GM12878 (cell line): ENCODE results near the gene TRIM22. TPM values are rescaled to one million over a fixed set of nuclear protein-coding genes. Genes with fewer than 3 reads are reported as not detected.

Source experiments
- ATAC-seq: fragments of 200-7000 bp; cut with Tn5 transposase; 3 replicates; pipeline ENCODE4 v1.9.1; 2020; ENCODE audit warnings: mild to moderate bottlenecking, moderate library complexity
- BruUV-seq: library from RNA; stranded (reverse); fragments of 400-500 nt; replicated peaks from 2 replicates; lab custom pipeline; 2021; lab: Mats Ljungman, UMichigan
- CTCF ChIA-PET: fragments of 300-600 bp; sonication (Branson Sonifier 250); formaldehyde crosslinking; extraction: SDS; loops from one replicate; lab custom pipeline; 2021; ENCODE audit warnings: inconsistent platforms; lab: Yijun Ruan, JAX
- POLR2A ChIA-PET: fragments of 350-600 bp; formaldehyde crosslinking; extraction: SDS; loops from one replicate; lab custom pipeline; 2021; ENCODE audit warnings: inconsistent platforms; lab: Charles Lee
- RAD21 ChIA-PET: fragments of 300-600 bp; sonication (Branson Sonifier 250); formaldehyde crosslinking; loops from one replicate; lab custom pipeline; 2023; ENCODE audit warnings: antibody characterized with exemption; ENCODE audit not compliant: unreplicated experiment; lab: Charles Lee
- SMC1A ChIA-PET: fragments of 300-600 bp; sonication (Branson Sonifier 250); formaldehyde crosslinking; loops from one replicate; lab custom pipeline; 2023; ENCODE audit not compliant: unreplicated experiment, uncharacterized antibody; lab: Charles Lee
- DNase-seq: peaks from one replicate; pipeline ENCODE4 v3.0.0-alpha.2; 2011; ENCODE audit warnings: low read depth, low spot score
- FAIRE-seq: peaks from 3 replicates; lab custom pipeline; 2011; peaks lifted over from hg19 to GRCh38; lab: Jason Lieb, UNC
- H2AFZ ChIP-seq: 2 replicates; pipeline ENCODE4 v1.6.0; 2011; ENCODE audit warnings: low read depth, low read length, control low read depth; ENCODE audit not compliant: control insufficient read depth
- H3K27ac ChIP-seq: 2 replicates; pipeline ENCODE4 v1.5.1; 2011; ENCODE audit warnings: control low read depth; ENCODE audit not compliant: control insufficient read depth, insufficient read depth
- H3K27me3 ChIP-seq, 2 experiments: replicated peaks in 1 of 2; 2 replicates each; pipeline versions ENCODE4 v1.6.0 to v1.6.1; 2011; ENCODE audit warnings: low read length in 1 of 2; ENCODE audit not compliant: control insufficient read depth in 2 of 2, insufficient read depth in 2 of 2
- H3K36me3 ChIP-seq, 2 experiments: 2 replicates each; pipeline ENCODE4 v1.5.1; 2011; ENCODE audit warnings: low read length in 1 of 2; ENCODE audit not compliant: control insufficient read depth in 2 of 2, insufficient read depth in 2 of 2
- H3K4me1 ChIP-seq: 2 replicates; pipeline ENCODE4 v1.6.1; 2011; ENCODE audit warnings: mild to moderate bottlenecking, low read length, moderate library complexity, mixed read lengths; ENCODE audit not compliant: control insufficient read depth, insufficient read depth
- H3K4me2 ChIP-seq: 2 replicates; pipeline ENCODE4 v1.6.0; 2011; ENCODE audit warnings: control low read depth; ENCODE audit not compliant: control insufficient read depth, insufficient read depth
- H3K4me3 ChIP-seq: fragments of 200-600 bp; sonication (generic); 2 replicates; pipeline ENCODE4 v1.5.1; 2016
- H3K79me2 ChIP-seq: 2 replicates; pipeline ENCODE4 v1.6.0; 2011; ENCODE audit warnings: low read length; ENCODE audit not compliant: control insufficient read depth, insufficient read depth
- H3K9ac ChIP-seq: 2 replicates; pipeline ENCODE4 v1.8.0; 2011; ENCODE audit warnings: low read length, control low read depth, mixed read lengths; ENCODE audit not compliant: control insufficient read depth, insufficient read depth
- H3K9me3 ChIP-seq: replicated peaks from 3 replicates; pipeline ENCODE4 v1.5.1; 2011; ENCODE audit warnings: mild to moderate bottlenecking, low read length; ENCODE audit not compliant: control insufficient read depth, insufficient read depth
- H4K20me1 ChIP-seq: 2 replicates; pipeline ENCODE4 v1.6.0; 2011; ENCODE audit not compliant: control insufficient read depth, insufficient read depth
- ATF7 ChIP-seq: fragments of 450-650 bp; IDR thresholded peaks from 2 replicates; pipeline ENCODE4 v1.6.1; 2016; ENCODE audit warnings: low read depth, mild to moderate bottlenecking
- CBX3 ChIP-seq: fragments of 200-600 bp; sonication (generic); IDR thresholded peaks from 2 replicates; pipeline ENCODE4 v1.6.1; 2016; ENCODE audit warnings: low read depth, borderline replicate concordance
- CBX5 ChIP-seq: sonication (generic); IDR thresholded peaks from 2 replicates; pipeline ENCODE4 v1.6.1; 2016; ENCODE audit warnings: low read depth, moderate library complexity, mild to moderate bottlenecking, inconsistent platforms
- DPF2 ChIP-seq: fragments of 450-650 bp; IDR thresholded peaks from 2 replicates; pipeline ENCODE4 v1.6.1; 2017; ENCODE audit warnings: mild to moderate bottlenecking
- FOS ChIP-seq: IDR thresholded peaks from 3 replicates; pipeline ENCODE4 v1.6.1; 2011; ENCODE audit warnings: borderline replicate concordance; ENCODE audit not compliant: insufficient read length; ENCODE audit errors: extremely low read depth
- MEF2A ChIP-seq: IDR thresholded peaks from 2 replicates; pipeline ENCODE4 v1.6.1; 2011; ENCODE audit warnings: low read depth, mild to moderate bottlenecking, low read length, moderate library complexity; ENCODE audit not compliant: insufficient read depth
- NFYB ChIP-seq: IDR thresholded peaks from 2 replicates; pipeline ENCODE4 v1.6.1; 2011; ENCODE audit warnings: low read depth, mild to moderate bottlenecking, low read length, improper control_type of control experiment, moderate library complexity; ENCODE audit not compliant: insufficient read depth
- POU2F2 ChIP-seq: IDR thresholded peaks from 3 replicates; pipeline ENCODE4 v1.6.1; 2011; ENCODE audit warnings: low read depth, mild to moderate bottlenecking, low read length, borderline replicate concordance
- WGBS: methylation state at CpG from one replicate; pipeline ENCODE4 v1.1.6; 2016; ENCODE audit warnings: low lambda C conversion rate; ENCODE audit not compliant: insufficient replicate concordance, insufficient coverage; ENCODE audit errors: missing lambda C conversion rate; 5-methylcytosine and 5-hydroxymethylcytosine counted together
- in situ Hi-C: fragments of 300-500 bp; cut with MboI; formaldehyde crosslinking; loops from 9 replicates; pipeline ENCODE4 v1.14.3; 2018; ENCODE audit warnings: mixed read lengths
- intact Hi-C: fragments of 100-400 bp; cut with micrococcal nuclease; formaldehyde crosslinking; loops from one replicate; pipeline ENCODE4 v1.14.2; 2022; ENCODE audit not compliant: unreplicated experiment
- polyA plus RNA-seq, 11 experiments: library from polyadenylated mRNA; depleted of rRNA in 4 of 11; unstranded in 6 of 11; stranded (reverse) in 5 of 11; fragments of >200 nt; fragmentation: Nextera tagmentation in 4 of 11; fragmentation: Illumina TruSeq in 1 of 11; extraction: Ambion mirVana in 4 of 11; extraction: Trizol in 1 of 11; gene quantifications; 1 replicate in 1 of 11; 2 replicates in 10 of 11; pipeline versions ENCODE4 v1.2.1 to v1.2.3, GENCODE V29; 2011 to 2016; ENCODE audit warnings: inconsistent platforms in 2 of 11, missing spikeins in 2 of 11, low read depth in 1 of 11
- total RNA-seq, 4 experiments: library from RNA; depleted of rRNA in 3 of 4; stranded (reverse); fragments of >200 nt in 3 of 4; fragmentation: Illumina TruSeq in 1 of 4; extraction: Trizol in 1 of 4; gene quantifications; 2 replicates each; pipeline versions ENCODE4 v1.2.1 to v1.2.3, GENCODE V29; 2013 to 2021
- TF ChIP-seq, protein P1 (sequence below): fragments of 450-650 bp; IDR thresholded peaks from 2 replicates; pipeline ENCODE4 v1.6.1; 2018; ENCODE audit warnings: mild to moderate bottlenecking, low read depth, moderate library complexity; ENCODE audit not compliant: partially characterized antibody
- TF ChIP-seq, protein P2 (sequence below): IDR thresholded peaks from 2 replicates; pipeline ENCODE4 v1.6.1; 2011; ENCODE audit warnings: low read depth, mild to moderate bottlenecking, low read length, moderate library complexity, borderline replicate concordance; ENCODE audit errors: extremely low read depth
- TF ChIP-seq, protein P3 (sequence below): IDR thresholded peaks from 2 replicates; pipeline ENCODE4 v1.6.1; 2012; ENCODE audit warnings: improper control_type of control experiment, low read depth, low read length; ENCODE audit not compliant: insufficient replicate concordance

The TRIM22 gene
- total and polyA plus RNA-seq, 10 of the 15 experiments (the other 5 are each of a cell fraction or from before 2014, with no cell fraction given), result 116 to 485 (median 204) TPM

DNA sequence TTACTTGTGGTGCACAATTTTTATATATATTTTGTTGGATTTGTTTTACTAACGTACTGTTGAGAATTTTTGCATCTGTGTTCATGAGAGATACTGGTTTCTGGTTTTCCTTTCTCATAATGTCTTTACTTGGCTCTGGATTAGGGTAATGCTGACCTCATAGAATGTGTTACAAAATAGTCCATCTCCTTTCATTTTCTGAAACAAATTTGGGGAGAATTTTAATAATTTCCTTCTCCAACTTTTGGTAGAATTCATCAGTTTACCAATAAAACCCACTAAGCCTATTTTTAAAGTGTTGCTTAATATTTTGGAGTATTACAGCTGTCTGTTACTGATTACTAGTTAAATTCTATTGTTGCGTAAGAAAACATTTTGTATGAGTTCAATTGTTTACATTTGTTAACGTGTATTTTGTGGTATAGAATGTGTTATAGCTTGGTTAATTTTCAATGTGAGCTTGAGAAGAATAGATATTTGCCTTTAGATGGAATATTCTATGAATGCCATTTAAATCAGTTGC is 11.5 kb downstream of the TRIM22 start (continued):
- TF ChIP-seq, protein P1, sequence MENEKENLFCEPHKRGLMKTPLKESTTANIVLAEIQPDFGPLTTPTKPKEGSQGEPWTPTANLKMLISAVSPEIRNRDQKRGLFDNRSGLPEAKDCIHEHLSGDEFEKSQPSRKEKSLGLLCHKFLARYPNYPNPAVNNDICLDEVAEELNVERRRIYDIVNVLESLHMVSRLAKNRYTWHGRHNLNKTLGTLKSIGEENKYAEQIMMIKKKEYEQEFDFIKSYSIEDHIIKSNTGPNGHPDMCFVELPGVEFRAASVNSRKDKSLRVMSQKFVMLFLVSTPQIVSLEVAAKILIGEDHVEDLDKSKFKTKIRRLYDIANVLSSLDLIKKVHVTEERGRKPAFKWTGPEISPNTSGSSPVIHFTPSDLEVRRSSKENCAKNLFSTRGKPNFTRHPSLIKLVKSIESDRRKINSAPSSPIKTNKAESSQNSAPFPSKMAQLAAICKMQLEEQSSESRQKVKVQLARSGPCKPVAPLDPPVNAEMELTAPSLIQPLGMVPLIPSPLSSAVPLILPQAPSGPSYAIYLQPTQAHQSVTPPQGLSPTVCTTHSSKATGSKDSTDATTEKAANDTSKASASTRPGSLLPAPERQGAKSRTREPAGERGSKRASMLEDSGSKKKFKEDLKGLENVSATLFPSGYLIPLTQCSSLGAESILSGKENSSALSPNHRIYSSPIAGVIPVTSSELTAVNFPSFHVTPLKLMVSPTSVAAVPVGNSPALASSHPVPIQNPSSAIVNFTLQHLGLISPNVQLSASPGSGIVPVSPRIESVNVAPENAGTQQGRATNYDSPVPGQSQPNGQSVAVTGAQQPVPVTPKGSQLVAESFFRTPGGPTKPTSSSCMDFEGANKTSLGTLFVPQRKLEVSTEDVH, result no peak
- TF ChIP-seq CBX3 (no peak), FOS (no peak), MEF2A (no peak)
- TF ChIP-seq, protein P2, sequence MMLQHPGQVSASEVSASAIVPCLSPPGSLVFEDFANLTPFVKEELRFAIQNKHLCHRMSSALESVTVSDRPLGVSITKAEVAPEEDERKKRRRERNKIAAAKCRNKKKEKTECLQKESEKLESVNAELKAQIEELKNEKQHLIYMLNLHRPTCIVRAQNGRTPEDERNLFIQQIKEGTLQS, result no peak

DNA sequence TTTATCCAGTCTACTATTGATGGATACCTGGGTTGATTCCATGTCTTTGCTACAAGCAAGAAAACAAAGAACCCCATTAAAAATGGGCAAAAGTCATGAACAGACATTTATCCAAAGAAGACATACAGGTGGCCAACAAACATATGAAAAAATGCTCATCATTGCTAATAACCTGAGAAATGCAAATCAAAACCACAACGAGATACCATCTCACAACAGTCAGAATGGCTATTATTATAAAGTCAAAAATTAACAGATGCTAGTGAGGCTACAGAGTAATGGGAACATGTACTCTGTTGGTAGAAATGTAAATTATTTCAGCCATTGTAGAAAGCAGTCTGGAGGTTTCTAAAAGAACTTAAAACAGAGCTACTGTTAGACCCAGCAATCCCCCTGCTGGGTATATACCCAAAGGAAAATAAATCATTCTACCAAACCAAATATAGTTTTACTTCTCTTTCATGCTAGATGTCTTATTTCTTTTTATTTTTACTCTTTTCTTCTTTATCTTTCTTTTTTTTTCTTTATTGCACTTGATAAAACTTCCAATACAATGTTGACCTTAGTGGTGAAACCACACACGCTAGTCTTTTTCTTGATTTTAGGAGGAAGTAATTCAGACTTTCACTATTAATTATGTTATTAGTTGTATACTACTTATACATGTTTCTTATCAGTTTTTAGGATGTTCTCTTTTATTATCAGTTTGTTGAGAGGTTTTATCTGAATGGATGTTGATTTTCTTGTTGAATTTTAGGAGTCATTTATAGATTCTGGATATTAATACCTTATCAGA is 14.3 kb downstream of the TRIM22 start:
- ATAC-seq, result peak; percentile 77
- H3K79me2 ChIP-seq, result peaks cover 30% of the 10 kb centered on the region
- intact Hi-C loops, result loop anchor here (5.0 kb wide), 2 partner anchors 113 to 227 kb away; no protein-coding TSS in a partner anchor
- H3K27me3 ChIP-seq, result no peaks in the 10 kb centered on the region
- no TSS peak for BruUV-seq
- CTCF ChIA-PET, result interaction anchor here (1.5 to 4.7 kb wide), 4 partner anchors 13 to 104 kb away, joined by 4 to 37 read pairs (median 8); partner anchors contain the start of gene TRIM5
- WGBS, result 25% methylated on average over 2 of the region's 2 CpGs
- SMC1A ChIA-PET, result interaction anchor here (3.0 to 7.3 kb wide), 2 partner anchors 13 to 19 kb away, joined by 15 to 96 read pairs; partner anchors contain the start of genes TRIM22 and TRIM5
- no peak overlapping the region for H3K4me2 ChIP-seq
- peaks cover 3% of the 10 kb centered on the region; the same call in 1 of the 2 replicates for H3K4me1 ChIP-seq
- DNase-seq, result no peak
- no peak for FAIRE-seq
- no peak overlapping the region for H3K4me3 ChIP-seq
- H3K9ac ChIP-seq, result no peak overlapping the region
- no peak overlapping the region; the same call in 1 of the 2 replicates for H3K27ac ChIP-seq
- RAD21 ChIA-PET, result interaction anchor here (1.7 to 1.8 kb wide), 2 partner anchors 14 to 19 kb away, joined by 4 to 8 read pairs; partner anchors contain the start of genes TRIM22 and TRIM5
- in situ Hi-C loops, result loop anchor here (10.0 kb wide), 1 partner anchor 1031 kb away; no protein-coding TSS in a partner anchor
- no peak overlapping the region for H2AFZ ChIP-seq
- peaks cover 7% of the 10 kb centered on the region for H3K9me3 ChIP-seq
- H4K20me1 ChIP-seq, result no peaks in the 10 kb centered on the region
- peaks cover 0 to 58% of the 10 kb centered on the region in 2 experiments; a peak in 2 of 4 replicates for H3K36me3 ChIP-seq
- POLR2A ChIA-PET, result interaction anchor here (0.6 to 0.9 kb wide), 3 partner anchors 16 to 88 kb away, joined by 4 to 7 read pairs (median 4); no protein-coding TSS in a partner anchor
- TF ChIP-seq, protein P3, sequence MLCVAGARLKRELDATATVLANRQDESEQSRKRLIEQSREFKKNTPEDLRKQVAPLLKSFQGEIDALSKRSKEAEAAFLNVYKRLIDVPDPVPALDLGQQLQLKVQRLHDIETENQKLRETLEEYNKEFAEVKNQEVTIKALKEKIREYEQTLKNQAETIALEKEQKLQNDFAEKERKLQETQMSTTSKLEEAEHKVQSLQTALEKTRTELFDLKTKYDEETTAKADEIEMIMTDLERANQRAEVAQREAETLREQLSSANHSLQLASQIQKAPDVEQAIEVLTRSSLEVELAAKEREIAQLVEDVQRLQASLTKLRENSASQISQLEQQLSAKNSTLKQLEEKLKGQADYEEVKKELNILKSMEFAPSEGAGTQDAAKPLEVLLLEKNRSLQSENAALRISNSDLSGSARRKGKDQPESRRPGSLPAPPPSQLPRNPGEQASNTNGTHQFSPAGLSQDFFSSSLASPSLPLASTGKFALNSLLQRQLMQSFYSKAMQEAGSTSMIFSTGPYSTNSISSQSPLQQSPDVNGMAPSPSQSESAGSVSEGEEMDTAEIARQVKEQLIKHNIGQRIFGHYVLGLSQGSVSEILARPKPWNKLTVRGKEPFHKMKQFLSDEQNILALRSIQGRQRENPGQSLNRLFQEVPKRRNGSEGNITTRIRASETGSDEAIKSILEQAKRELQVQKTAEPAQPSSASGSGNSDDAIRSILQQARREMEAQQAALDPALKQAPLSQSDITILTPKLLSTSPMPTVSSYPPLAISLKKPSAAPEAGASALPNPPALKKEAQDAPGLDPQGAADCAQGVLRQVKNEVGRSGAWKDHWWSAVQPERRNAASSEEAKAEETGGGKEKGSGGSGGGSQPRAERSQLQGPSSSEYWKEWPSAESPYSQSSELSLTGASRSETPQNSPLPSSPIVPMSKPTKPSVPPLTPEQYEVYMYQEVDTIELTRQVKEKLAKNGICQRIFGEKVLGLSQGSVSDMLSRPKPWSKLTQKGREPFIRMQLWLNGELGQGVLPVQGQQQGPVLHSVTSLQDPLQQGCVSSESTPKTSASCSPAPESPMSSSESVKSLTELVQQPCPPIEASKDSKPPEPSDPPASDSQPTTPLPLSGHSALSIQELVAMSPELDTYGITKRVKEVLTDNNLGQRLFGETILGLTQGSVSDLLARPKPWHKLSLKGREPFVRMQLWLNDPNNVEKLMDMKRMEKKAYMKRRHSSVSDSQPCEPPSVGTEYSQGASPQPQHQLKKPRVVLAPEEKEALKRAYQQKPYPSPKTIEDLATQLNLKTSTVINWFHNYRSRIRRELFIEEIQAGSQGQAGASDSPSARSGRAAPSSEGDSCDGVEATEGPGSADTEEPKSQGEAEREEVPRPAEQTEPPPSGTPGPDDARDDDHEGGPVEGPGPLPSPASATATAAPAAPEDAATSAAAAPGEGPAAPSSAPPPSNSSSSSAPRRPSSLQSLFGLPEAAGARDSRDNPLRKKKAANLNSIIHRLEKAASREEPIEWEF, result no peak
- peak; percentile 58 for TF ChIP-seq ATF7
- TF ChIP-seq DPF2, result no peak
- no peak for TF ChIP-seq NFYB
- peak; percentile 70; the same call in 1 of the 3 replicates for TF ChIP-seq POU2F2
- peak; percentile 90 for TF ChIP-seq CBX5
